Measurements from ENCODE around the gene PLCH1.

DNA sequence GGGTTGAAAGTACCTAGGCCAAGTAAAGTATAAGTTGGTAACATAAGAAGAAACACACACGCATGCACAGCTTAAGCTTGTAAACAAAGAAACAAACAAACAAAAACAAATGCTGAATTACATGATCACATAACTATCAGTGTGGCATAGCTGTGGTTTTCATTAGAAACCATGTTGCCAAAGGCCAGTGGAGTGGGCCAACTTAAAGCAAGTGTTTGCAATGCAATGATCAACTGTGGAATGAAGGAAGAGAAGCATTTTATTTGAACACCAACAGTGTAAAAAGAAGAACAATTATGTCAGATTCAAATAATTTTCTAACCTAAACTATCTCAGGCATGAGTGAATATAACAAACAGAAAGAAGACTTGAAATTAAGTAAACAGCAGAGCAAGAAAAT, 252.0 kb downstream of the PLCH1 start:
- TF ChIP-seq, protein P1, sequence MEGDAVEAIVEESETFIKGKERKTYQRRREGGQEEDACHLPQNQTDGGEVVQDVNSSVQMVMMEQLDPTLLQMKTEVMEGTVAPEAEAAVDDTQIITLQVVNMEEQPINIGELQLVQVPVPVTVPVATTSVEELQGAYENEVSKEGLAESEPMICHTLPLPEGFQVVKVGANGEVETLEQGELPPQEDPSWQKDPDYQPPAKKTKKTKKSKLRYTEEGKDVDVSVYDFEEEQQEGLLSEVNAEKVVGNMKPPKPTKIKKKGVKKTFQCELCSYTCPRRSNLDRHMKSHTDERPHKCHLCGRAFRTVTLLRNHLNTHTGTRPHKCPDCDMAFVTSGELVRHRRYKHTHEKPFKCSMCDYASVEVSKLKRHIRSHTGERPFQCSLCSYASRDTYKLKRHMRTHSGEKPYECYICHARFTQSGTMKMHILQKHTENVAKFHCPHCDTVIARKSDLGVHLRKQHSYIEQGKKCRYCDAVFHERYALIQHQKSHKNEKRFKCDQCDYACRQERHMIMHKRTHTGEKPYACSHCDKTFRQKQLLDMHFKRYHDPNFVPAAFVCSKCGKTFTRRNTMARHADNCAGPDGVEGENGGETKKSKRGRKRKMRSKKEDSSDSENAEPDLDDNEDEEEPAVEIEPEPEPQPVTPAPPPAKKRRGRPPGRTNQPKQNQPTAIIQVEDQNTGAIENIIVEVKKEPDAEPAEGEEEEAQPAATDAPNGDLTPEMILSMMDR (IDR thresholded peaks at IDR 0.05), result no peak
- TF ChIP-seq ZFX (IDR thresholded peaks at IDR 0.05; ENCODE audit: borderline replicate concordance), result no peak

All from 22Rv1 (cell line).